ENCODE data around the gene DDX24.

Gene DDX24

GRCh38 chr14:94080621-94081385 lies at the start of gene DDX24, which contains the start of gene IFI27L1:
Gene DDX24 (minus strand): TSS chr14:94081202. CDS start chr14:94079742, 1,460 bp downstream.
Gene IFI27L1 (plus strand): TSS chr14:94081310. CDS start chr14:94096938, 15,628 bp downstream.
- peak; percentile 92 to 93 for DNase-seq (ENCODE audit: low read depth in 2 of 2)

- no peak for DNase-seq (ENCODE audit: low read depth in 2 of 2)
Observed at GRCh38 chr14:94129758-94130414, 48.9 kb upstream of the DDX24 start.

- DNase-seq (ENCODE audit: low read depth in 2 of 2): peak; percentile 59 to 68
Observed at GRCh38 chr14:94129111-94129757, 48.2 kb upstream of the DDX24 start, which contains the start of gene IFI27L2. Gene IFI27L2 (minus strand): TSS chr14:94129604. CDS start chr14:94129564, 40 bp downstream.

GRCh38 chr14:94128216-94128839 lies 47.3 kb upstream of the DDX24 start:
- DNase-seq (ENCODE audit: low read depth in 2 of 2): no peak

- DNase-seq (ENCODE audit: low read depth in 2 of 2): no peak
Observed at GRCh38 chr14:94127330-94127729, 46.3 kb upstream of the DDX24 start.

- DNase-seq (ENCODE audit: low read depth in 2 of 2): no peak
Observed at GRCh38 chr14:94126800-94127199, 45.8 kb upstream of the DDX24 start.

GRCh38 chr14:94126419-94126677 lies 45.3 kb upstream of the DDX24 start:
- no peak for DNase-seq (ENCODE audit: low read depth in 2 of 2)

GRCh38 chr14:94125659-94126418 lies 44.8 kb upstream of the DDX24 start:
- DNase-seq (ENCODE audit: low read depth in 2 of 2): no peak

GRCh38 chr14:94124582-94125377 lies 43.8 kb upstream of the DDX24 start:
- DNase-seq (ENCODE audit: low read depth in 2 of 2): no peak

GRCh38 chr14:94123868-94124267 lies 42.9 kb upstream of the DDX24 start:
- DNase-seq (ENCODE audit: low read depth in 2 of 2): no peak

- no peak for DNase-seq (ENCODE audit: low read depth in 2 of 2)
Observed at GRCh38 chr14:94123296-94123695, 42.3 kb upstream of the DDX24 start.

- DNase-seq (ENCODE audit: low read depth in 2 of 2): no peak
Observed at GRCh38 chr14:94122438-94122837, 41.4 kb upstream of the DDX24 start.

- no peak for DNase-seq (ENCODE audit: low read depth in 2 of 2)
Observed at GRCh38 chr14:94121485-94121884, 40.5 kb upstream of the DDX24 start.

GRCh38 chr14:94120667-94121340 lies 39.8 kb upstream of the DDX24 start:
- no peak for DNase-seq (ENCODE audit: low read depth in 2 of 2)

- DNase-seq (ENCODE audit: low read depth in 2 of 2): no peak
Observed at GRCh38 chr14:94119071-94119470, 38.1 kb upstream of the DDX24 start.

GRCh38 chr14:94117856-94118255 lies 36.9 kb upstream of the DDX24 start:
- no peak for DNase-seq (ENCODE audit: low read depth in 2 of 2)

- DNase-seq (ENCODE audit: low read depth in 2 of 2): no peak
Observed at GRCh38 chr14:94116701-94117100, 35.7 kb upstream of the DDX24 start.

GRCh38 chr14:94115631-94116030 lies 34.6 kb upstream of the DDX24 start:
- DNase-seq (ENCODE audit: low read depth in 2 of 2): no peak

GRCh38 chr14:94115058-94115591 lies 34.1 kb upstream of the DDX24 start:
- no peak for DNase-seq (ENCODE audit: low read depth in 2 of 2)

- DNase-seq (ENCODE audit: low read depth in 2 of 2): no peak
Observed at GRCh38 chr14:94114589-94115057, 33.6 kb upstream of the DDX24 start.
